GM18951 (cell line): ENCODE data around the gene MAP3K3.
"Not testable (repeated sequence)": the region's sequence is repeated elsewhere in the genome, so short reads cannot be mapped to it uniquely, and the experiment has no call there.

ENCODE experiments used
- POLR2A ChIP-seq: IDR thresholded peaks from 4 replicates; pipeline ENCODE4 v1.6.1; 2011; ENCODE audit warnings: mild to moderate bottlenecking; ENCODE audit not compliant: insufficient read length, insufficient read depth; ENCODE audit errors: extremely low read depth
- in situ Hi-C: fragments of 300-500 bp; cut with MboI; formaldehyde crosslinking; loops from one replicate; pipeline ENCODE4 v1.12.0; 2022; ENCODE audit warnings: low sequenced_read_pairs, mixed read lengths, inconsistent platforms; ENCODE audit not compliant: unreplicated experiment

MAP3K3 gene

DNA sequence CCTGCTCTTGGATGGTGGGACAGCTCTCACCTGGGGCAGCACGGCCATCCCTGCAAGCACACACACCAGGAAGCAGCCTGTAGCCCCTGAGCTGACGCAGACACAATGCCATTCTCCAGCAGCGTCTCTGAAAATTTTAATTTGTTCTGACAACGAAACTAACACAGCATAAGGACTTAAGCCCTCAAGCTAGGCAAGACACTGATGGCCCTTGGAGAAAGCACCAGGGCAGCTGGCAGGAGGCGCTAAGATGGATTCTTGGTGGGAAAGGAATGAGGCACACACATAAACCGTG is 80.5 kb downstream of the MAP3K3 start:
- no peak for TF ChIP-seq POLR2A

DNA sequence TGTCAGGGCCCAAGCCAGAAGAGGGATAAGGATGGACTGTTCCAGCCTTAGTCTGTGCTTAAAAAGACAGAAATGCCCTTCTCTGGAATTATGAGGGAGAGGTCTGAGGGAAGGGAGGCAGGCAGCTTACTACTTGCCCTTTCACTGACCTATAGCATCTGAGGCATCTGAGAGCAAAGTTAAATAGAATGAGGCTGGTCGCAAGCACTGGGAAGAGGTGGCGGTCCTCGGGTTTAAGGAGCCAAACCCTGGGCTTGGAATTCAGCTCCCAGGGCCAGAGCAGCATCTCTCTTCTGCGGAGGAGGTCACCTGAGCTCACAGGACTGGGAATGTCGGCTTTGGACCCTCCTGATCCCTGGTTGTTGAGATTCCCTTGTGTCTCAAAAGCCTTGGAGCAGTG is 80.8 kb downstream of the MAP3K3 start:
- in situ Hi-C loops: no loop called here
- TF ChIP-seq POLR2A: no peak

More for the DNA sequence above, 80.5 kb downstream of the MAP3K3 start:
- in situ Hi-C loops: no loop called here

DNA sequence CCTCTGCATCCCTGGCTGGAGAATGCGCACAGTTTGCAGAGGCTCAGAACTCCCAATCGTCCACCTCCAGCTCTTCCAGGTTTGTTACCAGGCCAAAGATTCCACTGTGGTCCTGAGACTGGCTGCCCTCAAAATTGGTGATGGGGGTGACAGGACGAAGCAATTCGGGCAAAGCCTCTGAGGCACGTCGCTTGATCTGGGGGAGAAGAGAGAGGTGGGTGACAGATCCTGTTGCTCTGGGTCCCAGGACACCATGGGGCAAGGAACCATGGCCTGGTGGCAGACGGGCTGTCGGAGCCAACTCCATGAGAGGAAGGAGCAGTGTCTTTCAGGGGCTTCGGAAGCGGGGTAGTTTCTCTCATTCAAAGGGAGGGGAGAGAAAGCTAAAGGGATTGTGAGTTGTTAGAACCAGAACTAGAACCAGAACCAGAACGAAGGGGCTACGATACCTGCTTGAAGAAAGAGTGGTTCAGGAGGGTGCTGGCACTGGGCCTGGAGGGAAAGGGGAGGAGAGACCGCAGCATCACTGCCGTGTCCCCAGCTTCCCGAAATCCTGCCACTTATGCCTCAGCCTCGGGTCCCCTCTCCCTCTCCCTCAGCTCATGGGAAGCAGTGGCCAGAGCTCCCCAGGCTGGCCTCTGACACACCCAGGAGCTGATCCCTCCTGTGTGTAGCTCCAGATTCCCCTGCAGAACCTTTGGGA is 81.5 kb downstream of the MAP3K3 start:
- TF ChIP-seq POLR2A: no peak
- in situ Hi-C loops: no loop called here

- in situ Hi-C loops: no loop called here
- peak; percentile 8 for TF ChIP-seq POLR2A
These were observed 82.0 kb downstream of the MAP3K3 start for GRCh38 chr17:63704259-63704576.

- TF ChIP-seq POLR2A: peak; percentile 13
- in situ Hi-C loops: no loop called here
These were observed 82.6 kb downstream of the MAP3K3 start for GRCh38 chr17:63704836-63705235.

- no peak for TF ChIP-seq POLR2A
- in situ Hi-C loops: no loop called here
These were observed 83.4 kb downstream of the MAP3K3 start for GRCh38 chr17:63705657-63706056.

DNA sequence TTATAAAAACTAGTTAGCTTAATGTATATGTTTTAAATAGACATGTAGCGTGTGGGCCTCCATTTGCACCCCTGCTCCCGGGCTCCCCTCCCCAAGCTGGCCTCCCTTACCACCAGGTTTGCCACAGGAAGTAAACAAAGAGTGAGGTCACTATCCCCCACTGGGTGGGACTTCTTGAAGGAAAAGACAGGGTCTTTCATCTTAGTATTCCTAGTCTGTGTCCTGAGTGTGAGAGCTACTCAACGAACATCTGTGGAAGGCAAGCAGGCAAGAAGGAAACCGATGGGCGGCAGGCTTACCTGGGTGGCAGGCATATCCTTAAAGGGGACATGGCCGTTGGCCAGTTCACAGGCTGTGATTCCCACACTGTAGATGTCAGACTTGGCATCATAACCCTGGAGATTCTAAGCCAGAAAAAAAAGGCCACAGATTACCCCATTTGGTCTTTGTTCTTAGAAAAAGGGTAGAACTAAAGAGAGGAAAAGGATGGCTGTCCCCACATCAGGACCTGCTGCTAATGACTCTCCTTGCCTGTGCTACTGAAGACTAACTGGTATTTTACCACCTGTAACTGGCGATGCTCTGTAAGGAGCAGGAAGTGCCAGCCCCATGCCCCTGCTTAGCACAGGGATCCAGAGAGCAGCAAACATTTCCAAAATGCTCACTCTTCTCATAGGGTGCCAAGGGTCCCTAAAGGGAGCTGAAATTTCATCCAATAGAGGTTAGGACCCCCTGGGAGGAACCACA is 84.3 kb downstream of the MAP3K3 start:
- in situ Hi-C loops: no loop called here

DNA sequence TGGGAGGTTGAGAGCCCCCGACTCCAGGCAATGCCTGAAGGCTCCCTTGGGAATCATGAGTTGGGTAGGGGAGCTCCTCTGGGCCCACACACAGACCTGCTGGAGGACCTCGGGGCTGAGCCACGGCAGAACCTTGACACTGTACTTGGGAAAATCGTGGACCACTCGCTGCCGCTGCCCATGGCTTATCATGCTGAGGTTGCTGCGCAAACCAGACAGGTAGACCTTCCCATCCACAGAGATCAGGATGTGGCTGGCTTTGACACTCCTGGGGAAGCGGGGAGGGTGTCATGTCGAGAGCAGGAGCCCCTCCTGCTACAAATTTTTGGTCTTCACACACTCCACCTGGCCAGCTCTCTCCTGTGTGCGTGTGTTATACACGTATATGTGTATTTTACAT is 84.9 kb downstream of the MAP3K3 start:
- no peak for TF ChIP-seq POLR2A
- in situ Hi-C loops: no loop called here

More for the DNA sequence above, 84.3 kb downstream of the MAP3K3 start:
- TF ChIP-seq POLR2A: no peak

GRCh38 chr17:63709110-63709509 is 86.9 kb downstream of the MAP3K3 start:
- no peak for TF ChIP-seq POLR2A
- in situ Hi-C loops: no loop called here

GRCh38 chr17:63714550-63715277 is 92.5 kb downstream of the MAP3K3 start:
- no peak for TF ChIP-seq POLR2A
- in situ Hi-C loops: no loop called here

GRCh38 chr17:63716426-63716825 is 94.2 kb downstream of the MAP3K3 start:
- in situ Hi-C loops: no loop called here
- no peak for TF ChIP-seq POLR2A

DNA sequence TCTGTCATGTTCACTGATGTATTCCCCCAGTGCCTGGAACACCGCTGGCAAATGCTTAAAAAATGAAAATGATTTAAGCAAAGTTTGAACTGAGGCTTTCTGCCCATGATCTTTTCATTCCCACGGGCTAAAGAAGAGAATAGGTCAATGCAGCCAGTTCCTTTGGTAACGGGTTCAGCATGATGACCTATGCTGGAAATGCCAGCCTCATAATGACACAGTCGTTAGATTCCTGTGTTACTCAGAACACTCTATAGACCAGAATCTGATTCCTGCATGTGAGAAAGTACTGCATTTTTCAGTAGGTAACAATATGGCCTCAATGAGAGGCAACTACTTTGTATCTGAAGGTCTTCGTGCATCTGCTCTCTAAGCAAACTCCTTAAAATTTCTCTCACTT is 96.8 kb downstream of the MAP3K3 start:
- in situ Hi-C loops: no loop called here
- no peak for TF ChIP-seq POLR2A

GRCh38 chr17:63720194-63720593 is 98.0 kb downstream of the MAP3K3 start:
- in situ Hi-C loops: not testable (repeated sequence)

DNA sequence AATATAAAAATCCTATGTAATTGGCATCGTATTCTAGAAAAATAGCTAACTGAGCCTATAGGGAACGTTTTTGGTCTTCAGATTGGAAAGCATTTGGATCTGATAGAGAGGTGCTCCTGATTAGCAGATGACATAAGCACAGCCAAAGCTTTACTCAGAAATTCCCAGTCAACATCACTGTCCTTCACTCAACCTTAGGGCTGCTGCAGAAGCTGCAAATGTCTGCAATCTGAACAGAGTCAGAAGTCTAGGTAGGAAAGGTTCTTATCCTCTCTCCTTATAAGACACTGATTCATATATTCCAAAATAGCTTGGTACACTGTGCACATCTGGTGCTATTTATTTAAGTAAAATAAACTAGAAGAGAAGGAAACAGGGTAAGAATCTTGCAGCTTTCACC is 100.2 kb downstream of the MAP3K3 start:
- no peak for TF ChIP-seq POLR2A
- in situ Hi-C loops: no loop called here

- no peak for TF ChIP-seq POLR2A
- in situ Hi-C loops: no loop called here
These were observed 113.5 kb downstream of the MAP3K3 start for GRCh38 chr17:63735691-63736090.
